GM19452 (cell line): ENCODE results near the gene RAD51B.
"Not testable (repeated sequence)": the region's sequence is repeated elsewhere in the genome, so short reads cannot be mapped to it uniquely, and the experiment has no call there.

Source experiments
- ATAC-seq: cut with Tn5 transposase; IDR thresholded peaks from one replicate; pipeline ENCODE4 v1.9.1; 2021; ENCODE audit not compliant: unreplicated experiment

RAD51B gene

GRCh38 chr14:68109132-68109900, 289.7 kb downstream of the RAD51B start:
- ATAC-seq = no peak

- ATAC-seq = no peak
Observed at GRCh38 chr14:68111097-68111852, 291.7 kb downstream of the RAD51B start.

GRCh38 chr14:68111853-68112270, 292.3 kb downstream of the RAD51B start:
- no peak for ATAC-seq

- no peak for ATAC-seq
Observed at GRCh38 chr14:68112442-68112841, 292.9 kb downstream of the RAD51B start.

GRCh38 chr14:68113343-68113930, 293.9 kb downstream of the RAD51B start:
- no peak for ATAC-seq

- not testable (repeated sequence) for ATAC-seq
Observed at GRCh38 chr14:68115952-68116351, 296.4 kb downstream of the RAD51B start.

GRCh38 chr14:68122651-68123050, 303.1 kb downstream of the RAD51B start:
- ATAC-seq = no peak

GRCh38 chr14:68124050-68124449, 304.5 kb downstream of the RAD51B start:
- no peak for ATAC-seq

GRCh38 chr14:68124979-68125731, 305.6 kb downstream of the RAD51B start:
- no peak for ATAC-seq

- no peak for ATAC-seq
Observed at GRCh38 chr14:68127166-68127565, 307.6 kb downstream of the RAD51B start.

GRCh38 chr14:68131907-68132306, 312.3 kb downstream of the RAD51B start:
- no peak for ATAC-seq

- ATAC-seq = no peak
Observed at GRCh38 chr14:68132563-68133121, 313.1 kb downstream of the RAD51B start.

- ATAC-seq = no peak
Observed at GRCh38 chr14:68133856-68134255, 314.3 kb downstream of the RAD51B start.

GRCh38 chr14:68135028-68135427, 315.4 kb downstream of the RAD51B start:
- no peak for ATAC-seq

GRCh38 chr14:68135566-68135965, 316.0 kb downstream of the RAD51B start:
- no peak for ATAC-seq

GRCh38 chr14:68137704-68138619, 318.4 kb downstream of the RAD51B start:
- no peak for ATAC-seq

GRCh38 chr14:68139431-68140075, 320.0 kb downstream of the RAD51B start:
- ATAC-seq = no peak

GRCh38 chr14:68140076-68140741, 320.6 kb downstream of the RAD51B start:
- ATAC-seq = no peak

- no peak for ATAC-seq
Observed at GRCh38 chr14:68140806-68141205, 321.2 kb downstream of the RAD51B start.
